ENCODE data around the gene ORC3.

DNA sequence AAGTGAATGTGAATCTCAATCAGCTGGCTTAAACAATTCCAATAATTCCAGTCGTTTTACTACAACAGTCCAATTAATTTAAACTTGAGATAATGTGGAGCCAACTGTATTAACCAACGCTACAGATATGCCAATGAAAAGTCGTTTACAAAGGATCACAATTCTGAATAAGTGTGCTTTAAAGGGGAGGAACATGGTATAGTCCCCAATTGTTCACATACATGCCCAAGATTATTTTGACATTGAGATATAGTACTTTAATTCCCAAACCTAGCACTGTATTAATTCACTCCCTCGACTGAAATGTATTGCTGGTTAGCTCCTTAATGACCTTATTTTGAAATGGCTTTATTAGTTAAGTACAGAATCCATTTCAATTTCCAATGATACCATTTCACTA is 109.6 kb downstream of the ORC3 start:
- TF ChIP-seq POLR2A (IDR thresholded peaks at IDR 0.05; ENCODE audit: low read length) (no peak), GATA1 (IDR thresholded peaks at IDR 0.05; ENCODE audit: low read depth, low read length) (no peak)
